ENCODE measurements around the gene HMCES.

GRCh38 chr3:129240436-129240835 is 38.2 kb upstream of the HMCES start:
- TF ChIP-seq ZBTB7A (IDR thresholded peaks at IDR 0.05; ENCODE audit: low read depth) (no peak), YY1 (IDR thresholded peaks at IDR 0.05; ENCODE audit: low read depth) (no peak), CREB1 (IDR thresholded peaks at IDR 0.05; ENCODE audit: low read depth) (no peak), RAD21 (IDR thresholded peaks at IDR 0.05; ENCODE audit: low read depth) (no peak), NFIC (IDR thresholded peaks at IDR 0.05) (no peak)

Data from Ishikawa (cell line).